ENCODE measurements around the gene EIPR1. TPM values are rescaled to one million over a fixed set of nuclear protein-coding genes. Genes with fewer than 3 reads are reported as not detected.

Gene EIPR1
- total and polyA plus RNA-seq, 2 donors (not counting 1 experiment from before 2014, with no cell fraction given): 22.3 to 23.9 TPM

DNA sequence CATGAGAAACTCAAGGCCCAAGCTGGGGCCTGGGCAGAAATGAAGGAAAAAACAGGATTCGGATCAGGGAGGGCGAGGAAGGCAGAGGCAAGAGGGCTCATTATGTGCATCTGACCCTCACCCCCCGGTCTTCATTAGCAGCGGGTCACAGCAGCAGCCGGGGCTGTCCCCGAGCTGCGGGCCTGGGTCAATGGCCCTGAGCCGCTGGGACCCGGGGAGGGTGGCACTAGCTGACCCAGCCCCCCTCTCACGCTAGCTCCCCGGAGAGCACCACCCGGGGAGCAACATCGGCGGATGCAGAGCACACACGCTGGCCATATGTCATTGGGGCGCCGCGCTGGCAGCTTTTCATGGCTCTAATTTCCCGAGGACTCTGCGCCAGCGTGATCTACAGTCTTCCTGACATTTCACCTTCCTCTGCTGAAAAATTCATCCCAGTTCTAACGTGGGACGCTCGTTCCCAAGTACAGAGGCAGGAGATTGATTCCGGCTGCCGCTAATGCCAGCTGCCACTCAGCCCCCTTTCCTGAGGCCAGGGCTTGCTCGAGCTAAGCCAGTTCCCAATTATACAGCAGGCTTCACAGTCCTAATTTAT lies 63.7 kb downstream of the EIPR1 start:
- Histone ChIP-seq H3K4me2 (ENCODE audit: extremely low read depth, insufficient read depth, low read length) (no peak overlapping the region), H4K20me1 (ENCODE audit: control insufficient read depth, extremely low read depth, insufficient read depth, low read length) (no peaks in the 10 kb centered on the region), H3K79me2 (ENCODE audit: control insufficient read depth, insufficient read depth, low read length) (no peaks in the 10 kb centered on the region), H3K9ac (ENCODE audit: insufficient read depth, low read length) (no peak overlapping the region), H3K4me1 (ENCODE audit: control insufficient read depth, extremely low read depth, insufficient read depth, low read length) (no peaks in the 10 kb centered on the region), H3K9me3 (ENCODE audit: control insufficient read depth, insufficient read depth, low read depth, low read length) (no peaks in the 10 kb centered on the region), H2AFZ (ENCODE audit: low read length) (no peak overlapping the region), H3K27ac (ENCODE audit: insufficient read depth, low read length) (no peak overlapping the region), H3K4me3 (replicated peaks in 1 of 4; ENCODE audit: control extremely low read depth in 1 of 4, insufficient read depth in 1 of 4, low read depth in 3 of 4, low read length in 4 of 4) (no peak overlapping the region), H3K27me3 (ENCODE audit: control insufficient read depth, insufficient read depth, low read length) (no peaks in the 10 kb centered on the region), H3K36me3 (ENCODE audit: control insufficient read depth, insufficient read depth, low read length) (no peaks in the 10 kb centered on the region)
- DNase-seq (ENCODE audit: low read depth in 2 of 2): peak in 1 of 2 donors; percentile 33
- TF ChIP-seq, protein P1, sequence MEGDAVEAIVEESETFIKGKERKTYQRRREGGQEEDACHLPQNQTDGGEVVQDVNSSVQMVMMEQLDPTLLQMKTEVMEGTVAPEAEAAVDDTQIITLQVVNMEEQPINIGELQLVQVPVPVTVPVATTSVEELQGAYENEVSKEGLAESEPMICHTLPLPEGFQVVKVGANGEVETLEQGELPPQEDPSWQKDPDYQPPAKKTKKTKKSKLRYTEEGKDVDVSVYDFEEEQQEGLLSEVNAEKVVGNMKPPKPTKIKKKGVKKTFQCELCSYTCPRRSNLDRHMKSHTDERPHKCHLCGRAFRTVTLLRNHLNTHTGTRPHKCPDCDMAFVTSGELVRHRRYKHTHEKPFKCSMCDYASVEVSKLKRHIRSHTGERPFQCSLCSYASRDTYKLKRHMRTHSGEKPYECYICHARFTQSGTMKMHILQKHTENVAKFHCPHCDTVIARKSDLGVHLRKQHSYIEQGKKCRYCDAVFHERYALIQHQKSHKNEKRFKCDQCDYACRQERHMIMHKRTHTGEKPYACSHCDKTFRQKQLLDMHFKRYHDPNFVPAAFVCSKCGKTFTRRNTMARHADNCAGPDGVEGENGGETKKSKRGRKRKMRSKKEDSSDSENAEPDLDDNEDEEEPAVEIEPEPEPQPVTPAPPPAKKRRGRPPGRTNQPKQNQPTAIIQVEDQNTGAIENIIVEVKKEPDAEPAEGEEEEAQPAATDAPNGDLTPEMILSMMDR (conservative IDR thresholded peaks at IDR 0.05 in 1 of 2, IDR thresholded peaks at IDR 0.05 in 1 of 2; ENCODE audit: low read depth in 1 of 2, low read length in 2 of 2): no peak
- TF ChIP-seq EZH2 (IDR thresholded peaks at IDR 0.05; ENCODE audit: low read length, missing control alignments): no peak

DNA sequence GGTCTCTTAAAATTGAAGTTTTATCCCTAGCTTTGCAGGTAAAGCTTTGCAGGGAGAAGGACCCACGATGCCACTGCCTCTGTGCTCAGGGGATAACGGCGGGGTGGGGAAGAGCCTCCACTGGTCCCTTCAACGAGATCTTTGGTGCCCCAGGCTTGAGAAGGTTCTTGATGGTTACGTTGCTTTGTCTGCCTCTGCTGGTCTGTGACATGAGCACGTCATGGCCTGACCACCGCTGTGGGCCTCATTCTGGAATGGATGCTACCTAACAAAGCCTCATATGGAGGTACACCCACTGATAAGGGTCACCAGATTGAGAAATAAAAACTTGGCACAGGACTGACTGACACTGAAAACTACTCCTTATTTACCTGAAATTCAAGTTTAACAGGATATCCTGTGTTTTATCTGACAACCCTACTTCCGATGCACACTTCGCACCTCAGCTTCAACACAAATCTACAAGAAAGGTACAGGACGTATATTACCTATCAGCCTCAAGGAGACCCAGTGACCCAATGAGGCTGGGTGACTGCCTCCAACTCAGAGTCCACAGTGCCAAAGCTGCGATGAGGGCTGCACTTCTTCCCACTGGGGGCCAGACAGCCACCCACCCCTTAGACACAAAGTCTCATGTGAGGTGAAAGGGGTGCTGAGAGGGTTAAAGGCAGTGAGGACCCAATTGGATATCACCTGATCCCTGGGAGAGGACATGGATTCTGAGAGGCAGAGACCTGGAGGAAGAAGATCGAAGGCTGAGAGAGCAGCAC lies 64.9 kb downstream of the EIPR1 start:
- Histone ChIP-seq H3K9ac (ENCODE audit: insufficient read depth, low read length) (no peak overlapping the region), H3K36me3 (ENCODE audit: control insufficient read depth, insufficient read depth, low read length) (no peaks in the 10 kb centered on the region), H3K4me1 (ENCODE audit: control insufficient read depth, extremely low read depth, insufficient read depth, low read length) (no peaks in the 10 kb centered on the region), H3K4me2 (ENCODE audit: extremely low read depth, insufficient read depth, low read length) (no peak overlapping the region), H3K79me2 (ENCODE audit: control insufficient read depth, insufficient read depth, low read length) (no peaks in the 10 kb centered on the region), H3K4me3 (replicated peaks in 1 of 4; ENCODE audit: control extremely low read depth in 1 of 4, insufficient read depth in 1 of 4, low read depth in 3 of 4, low read length in 4 of 4) (no peak overlapping the region), H3K9me3 (ENCODE audit: control insufficient read depth, insufficient read depth, low read depth, low read length) (no peaks in the 10 kb centered on the region), H2AFZ (ENCODE audit: low read length) (no peak overlapping the region), H4K20me1 (ENCODE audit: control insufficient read depth, extremely low read depth, insufficient read depth, low read length) (no peaks in the 10 kb centered on the region), H3K27ac (ENCODE audit: insufficient read depth, low read length) (no peak overlapping the region), H3K27me3 (ENCODE audit: control insufficient read depth, insufficient read depth, low read length) (no peaks in the 10 kb centered on the region)
- TF ChIP-seq, protein P1 (conservative IDR thresholded peaks at IDR 0.05 in 1 of 2, IDR thresholded peaks at IDR 0.05 in 1 of 2; ENCODE audit: low read depth in 1 of 2, low read length in 2 of 2): no peak
- TF ChIP-seq EZH2 (IDR thresholded peaks at IDR 0.05; ENCODE audit: low read length, missing control alignments): no peak
- DNase-seq (ENCODE audit: low read depth in 2 of 2): no peak

DNA sequence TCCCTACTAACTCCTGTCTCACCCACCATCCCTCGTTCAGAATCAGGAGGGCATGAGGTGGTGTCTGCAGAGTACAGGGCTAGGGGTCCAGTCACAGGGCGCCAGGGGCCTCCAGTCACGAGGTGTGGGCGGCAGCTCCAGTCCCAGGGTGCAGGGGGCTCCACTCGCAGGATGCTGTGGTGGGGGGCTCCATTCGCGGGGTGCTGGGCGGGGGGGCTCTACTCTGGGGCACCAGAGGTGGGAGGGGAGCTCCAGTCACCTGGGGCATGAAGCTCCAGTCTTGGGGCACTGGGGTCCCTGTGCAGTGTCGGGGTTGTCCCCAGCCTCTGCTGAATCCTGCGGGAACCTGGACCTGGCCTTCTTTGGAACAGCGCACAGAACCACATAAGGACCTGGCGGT lies 66.0 kb downstream of the EIPR1 start:
- Histone ChIP-seq H3K4me1 (ENCODE audit: control insufficient read depth, extremely low read depth, insufficient read depth, low read length) (no peaks in the 10 kb centered on the region), H3K27ac (ENCODE audit: insufficient read depth, low read length) (no peak overlapping the region), H4K20me1 (ENCODE audit: control insufficient read depth, extremely low read depth, insufficient read depth, low read length) (no peaks in the 10 kb centered on the region), H3K9me3 (ENCODE audit: control insufficient read depth, insufficient read depth, low read depth, low read length) (no peaks in the 10 kb centered on the region), H3K4me2 (ENCODE audit: extremely low read depth, insufficient read depth, low read length) (no peak overlapping the region), H3K9ac (ENCODE audit: insufficient read depth, low read length) (no peak overlapping the region), H3K4me3 (replicated peaks in 1 of 4; ENCODE audit: control extremely low read depth in 1 of 4, insufficient read depth in 1 of 4, low read depth in 3 of 4, low read length in 4 of 4) (no peak overlapping the region), H2AFZ (ENCODE audit: low read length) (no peak overlapping the region), H3K79me2 (ENCODE audit: control insufficient read depth, insufficient read depth, low read length) (no peaks in the 10 kb centered on the region), H3K27me3 (ENCODE audit: control insufficient read depth, insufficient read depth, low read length) (no peaks in the 10 kb centered on the region), H3K36me3 (ENCODE audit: control insufficient read depth, insufficient read depth, low read length) (no peaks in the 10 kb centered on the region)
- no peak for TF ChIP-seq EZH2 (IDR thresholded peaks at IDR 0.05; ENCODE audit: low read length, missing control alignments)
- TF ChIP-seq, protein P1 (conservative IDR thresholded peaks at IDR 0.05 in 1 of 2, IDR thresholded peaks at IDR 0.05 in 1 of 2; ENCODE audit: low read depth in 1 of 2, low read length in 2 of 2): no peak
- DNase-seq (ENCODE audit: low read depth in 2 of 2): no peak
